Activated naive CD8-positive, alpha-beta T cell treated with anti-CD3 and anti-CD28 coated beads for 36 hours (primary cell): Measurements from ENCODE around the gene DICER1. TPM values are rescaled to one million over a fixed set of nuclear protein-coding genes. Genes with fewer than 3 reads are reported as not detected.
A peak's percentile ranks its signal among the peaks of the same experiment; 100 is the strongest.
"Not testable (repeated sequence)": the region's sequence is repeated elsewhere in the genome, so short reads cannot be mapped to it uniquely, and the experiment has no call there.

ENCODE experiments used
- DNase-seq: peaks from one replicate; pipeline ENCODE4 v3.0.0; 2021
- H3K27ac Mint-ChIP-seq: one replicate; pipeline ENCODE4 v1.8.0; 2022; ENCODE audit warnings: mild to moderate bottlenecking, moderate library complexity, mixed read lengths
- H3K27me3 Mint-ChIP-seq: one replicate; pipeline ENCODE4 v1.8.0; 2022; ENCODE audit warnings: mild to moderate bottlenecking, mixed read lengths
- H3K36me3 Mint-ChIP-seq: one replicate; pipeline ENCODE4 v1.8.0; 2021; ENCODE audit warnings: mild to moderate bottlenecking, mixed read lengths
- H3K4me1 Mint-ChIP-seq: one replicate; pipeline ENCODE4 v1.8.0; 2021; ENCODE audit warnings: mixed read lengths
- H3K4me3 Mint-ChIP-seq: one replicate; pipeline ENCODE4 v1.8.0; 2022; ENCODE audit warnings: mild to moderate bottlenecking, moderate library complexity, mixed read lengths
- H3K9me3 Mint-ChIP-seq: one replicate; pipeline ENCODE4 v1.8.0; 2022; ENCODE audit warnings: mixed read lengths
- total RNA-seq, 2 experiments: library from RNA; stranded (reverse); gene quantifications; one replicate each; pipeline ENCODE4 v1.2.3, GENCODE V29; 2021

The DICER1 gene
- total RNA-seq: 10 to 100 TPM; 53.1 to 60.3 TPM

- H3K9me3 Mint-ChIP-seq: no peaks in the 10 kb centered on the region
- peak; percentile 94 for DNase-seq
- peak within 1 kb of the TSS; percentile 98 for H3K27ac Mint-ChIP-seq
- peaks cover 19% of the 10 kb centered on the region for H3K36me3 Mint-ChIP-seq
- peak within 1 kb of the TSS; percentile 94 for H3K4me3 Mint-ChIP-seq
- H3K27me3 Mint-ChIP-seq: no peaks in the 10 kb centered on the region
- H3K4me1 Mint-ChIP-seq: peaks cover 30% of the 10 kb centered on the region
Observed at GRCh38 chr14:95157327-95158189, at the start of gene DICER1. DICER1 (minus strand) TSS chr14:95157529; CDS start chr14:95133458, 24,071 bp downstream.

- no peak for DNase-seq
- Mint-ChIP-seq H3K4me1 (no peaks in the 10 kb centered on the region), H3K27me3 (no peaks in the 10 kb centered on the region), H3K4me3 (no peak overlapping the region), H3K9me3 (peaks cover 12% of the 10 kb centered on the region), H3K27ac (no peak overlapping the region), H3K36me3 (peaks cover 7% of the 10 kb centered on the region)
Observed at GRCh38 chr14:95206534-95206933, 49.2 kb upstream of the DICER1 start.

DNA sequence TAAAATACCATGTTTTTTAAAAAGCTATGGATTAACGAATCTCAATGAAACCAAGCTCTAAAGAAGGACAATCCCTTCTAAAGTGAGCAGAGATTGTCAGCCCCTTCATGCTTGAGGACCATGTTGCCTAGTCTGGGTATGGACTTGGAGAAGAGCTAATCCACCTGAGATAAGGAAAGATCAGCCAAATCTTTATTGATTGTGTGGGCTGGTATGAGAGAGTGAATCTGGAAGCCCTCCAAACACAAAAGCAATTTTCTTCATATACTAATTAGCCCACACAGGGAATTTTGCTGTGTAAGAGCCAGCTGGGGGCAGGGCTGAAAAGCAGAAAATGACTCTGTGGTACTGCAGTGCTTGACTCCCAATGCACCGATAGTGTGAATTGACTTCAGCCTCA is 47.4 kb upstream of the DICER1 start:
- Mint-ChIP-seq H3K4me3 (no peak overlapping the region), H3K36me3 (peaks cover 7% of the 10 kb centered on the region), H3K9me3 (peaks cover 12% of the 10 kb centered on the region), H3K27ac (no peak overlapping the region), H3K4me1 (no peaks in the 10 kb centered on the region), H3K27me3 (no peaks in the 10 kb centered on the region)
- DNase-seq: no peak

DNA sequence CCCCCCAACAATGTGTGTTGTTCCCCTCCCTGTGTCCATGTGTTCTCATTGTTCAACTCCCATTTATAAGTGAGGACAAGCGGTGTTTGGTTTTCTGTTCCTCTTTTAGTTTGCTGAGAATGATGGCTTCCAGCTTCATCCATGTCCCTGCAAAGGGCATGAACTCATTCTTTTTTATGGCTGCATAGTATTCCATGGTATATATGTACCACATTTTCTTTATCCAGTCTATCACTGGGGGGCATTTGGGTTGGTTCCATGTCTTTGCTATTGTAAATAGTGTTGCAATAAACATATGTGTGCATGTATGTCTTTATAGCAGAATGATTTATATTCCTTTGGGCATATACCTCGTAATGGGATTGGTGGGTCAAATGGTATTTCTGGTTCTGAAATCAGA is 44.4 kb upstream of the DICER1 start:
- H3K36me3 Mint-ChIP-seq, H3K27me3 Mint-ChIP-seq, H3K4me1 Mint-ChIP-seq, H3K27ac Mint-ChIP-seq, H3K4me3 Mint-ChIP-seq, DNase-seq: not testable (repeated sequence)
- peaks cover 12% of the 10 kb centered on the region for H3K9me3 Mint-ChIP-seq

DNA sequence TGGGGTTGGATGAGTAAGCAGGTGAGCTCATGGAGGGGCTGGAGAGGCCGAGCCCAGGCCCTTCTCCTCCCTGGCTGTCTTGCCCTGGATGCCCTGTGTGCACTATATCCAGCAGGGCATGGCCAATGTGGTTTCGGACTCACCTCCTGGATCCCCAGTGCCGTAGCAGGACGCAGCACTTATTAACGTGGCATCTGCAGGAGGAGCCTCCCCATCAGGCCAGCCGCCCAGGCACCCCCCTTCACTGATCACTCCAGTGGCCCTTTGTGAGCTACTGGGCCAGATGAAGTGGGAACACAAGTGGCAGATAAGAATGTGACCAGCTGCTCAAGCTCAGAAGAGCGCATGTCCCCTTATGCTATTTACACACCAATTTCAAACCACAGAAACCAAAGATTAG is 43.1 kb upstream of the DICER1 start:
- Mint-ChIP-seq H3K27me3 (no peaks in the 10 kb centered on the region), H3K4me3 (no peak overlapping the region), H3K36me3 (peaks cover 7% of the 10 kb centered on the region), H3K27ac (no peak overlapping the region), H3K9me3 (peaks cover 8% of the 10 kb centered on the region), H3K4me1 (no peaks in the 10 kb centered on the region)
- DNase-seq: no peak

DNA sequence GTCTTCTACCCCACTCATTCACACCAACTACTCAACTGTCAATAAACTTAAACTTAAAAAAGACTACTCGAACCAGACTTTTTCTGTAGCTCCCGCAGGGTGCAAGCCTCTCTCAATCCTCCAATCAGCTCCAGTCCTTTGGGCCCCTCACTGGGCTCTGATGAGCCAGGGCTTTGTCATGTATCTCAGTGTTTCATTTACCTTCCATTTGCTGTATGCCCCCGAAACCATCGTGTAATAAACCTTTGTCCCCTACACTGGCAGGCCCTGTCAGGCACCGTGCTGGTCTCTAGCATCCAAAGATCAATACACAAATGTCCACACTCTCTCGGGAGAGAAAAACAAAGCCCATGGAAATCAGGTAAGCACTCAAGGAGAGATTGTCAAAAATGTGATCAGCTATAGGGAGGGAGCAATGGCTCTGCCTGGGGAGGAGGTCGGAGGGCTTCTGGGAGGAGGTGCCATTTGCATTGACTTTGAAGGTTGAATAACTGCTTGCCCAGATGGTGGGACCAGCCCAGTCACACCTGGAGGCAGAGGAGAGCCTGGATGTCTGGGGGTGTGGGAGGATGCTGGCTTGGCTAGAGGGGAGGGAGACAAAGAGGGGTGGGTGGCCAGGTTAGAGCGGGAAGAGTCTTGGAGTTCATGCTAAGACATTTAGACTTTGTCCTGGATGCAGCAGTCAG is 42.1 kb upstream of the DICER1 start:
- peaks cover 4% of the 10 kb centered on the region for H3K36me3 Mint-ChIP-seq

GRCh38 chr14:95198320-95198719 is 41.0 kb upstream of the DICER1 start:
- DNase-seq: no peak
- H3K9me3 Mint-ChIP-seq: no peaks in the 10 kb centered on the region

More for the DNA sequence above, 42.1 kb upstream of the DICER1 start:
- no peaks in the 10 kb centered on the region for H3K4me1 Mint-ChIP-seq
- H3K27ac Mint-ChIP-seq: no peak overlapping the region
- H3K9me3 Mint-ChIP-seq: peaks cover 2% of the 10 kb centered on the region
- no peak overlapping the region for H3K4me3 Mint-ChIP-seq
- H3K27me3 Mint-ChIP-seq: no peaks in the 10 kb centered on the region
- DNase-seq: no peak

GRCh38 chr14:95197551-95197950 is 40.2 kb upstream of the DICER1 start:
- Mint-ChIP-seq H3K4me3 (no peak overlapping the region), H3K36me3 (no peaks in the 10 kb centered on the region), H3K4me1 (no peaks in the 10 kb centered on the region), H3K9me3 (no peaks in the 10 kb centered on the region), H3K27me3 (no peaks in the 10 kb centered on the region), H3K27ac (no peak overlapping the region)
- no peak for DNase-seq

More at GRCh38 chr14:95198320-95198719, 41.0 kb upstream of the DICER1 start:
- H3K27ac Mint-ChIP-seq: no peak overlapping the region
- no peak overlapping the region for H3K4me3 Mint-ChIP-seq
- no peaks in the 10 kb centered on the region for H3K36me3 Mint-ChIP-seq
- no peaks in the 10 kb centered on the region for H3K4me1 Mint-ChIP-seq
- H3K27me3 Mint-ChIP-seq: no peaks in the 10 kb centered on the region

DNA sequence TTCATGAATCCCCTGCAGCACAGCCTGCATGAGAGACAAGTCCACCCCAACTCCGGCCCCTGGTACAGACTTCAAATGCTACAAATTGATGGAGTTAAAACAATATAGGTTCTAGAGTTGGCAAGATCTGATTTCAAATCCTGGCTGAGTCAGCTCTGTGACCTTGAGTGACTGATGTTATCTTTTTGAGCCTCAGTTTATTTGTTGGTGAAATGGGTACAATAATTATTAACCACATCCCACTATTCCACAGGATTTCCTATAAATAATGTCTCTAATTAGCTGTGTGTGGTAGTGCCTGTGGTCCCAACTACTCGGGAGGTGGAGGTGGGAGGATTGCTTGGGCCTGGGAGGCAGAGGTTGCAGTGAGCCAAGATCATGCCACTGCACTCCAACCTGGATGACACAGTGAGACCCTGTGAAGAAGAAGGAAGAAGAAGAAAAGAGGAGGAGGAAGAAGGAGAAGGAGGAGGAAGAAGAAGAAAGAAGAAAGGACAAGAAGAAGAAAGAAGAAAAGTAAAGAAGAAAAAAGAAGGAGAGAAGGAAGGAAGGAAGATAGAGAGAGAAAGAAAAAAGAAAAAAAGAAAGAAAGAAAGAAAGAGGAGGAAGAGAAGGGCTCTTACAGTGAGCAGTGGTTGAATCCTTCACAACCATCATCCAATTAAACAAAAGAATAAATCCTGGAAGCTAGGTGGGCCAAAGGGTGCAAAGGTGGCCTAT is 39.7 kb upstream of the DICER1 start:
- no peak for DNase-seq
- H3K27me3 Mint-ChIP-seq: no peaks in the 10 kb centered on the region
- no peak overlapping the region for H3K27ac Mint-ChIP-seq
- no peak overlapping the region for H3K4me3 Mint-ChIP-seq
- H3K9me3 Mint-ChIP-seq: no peaks in the 10 kb centered on the region
- no peaks in the 10 kb centered on the region for H3K36me3 Mint-ChIP-seq
- H3K4me1 Mint-ChIP-seq: no peaks in the 10 kb centered on the region

DNA sequence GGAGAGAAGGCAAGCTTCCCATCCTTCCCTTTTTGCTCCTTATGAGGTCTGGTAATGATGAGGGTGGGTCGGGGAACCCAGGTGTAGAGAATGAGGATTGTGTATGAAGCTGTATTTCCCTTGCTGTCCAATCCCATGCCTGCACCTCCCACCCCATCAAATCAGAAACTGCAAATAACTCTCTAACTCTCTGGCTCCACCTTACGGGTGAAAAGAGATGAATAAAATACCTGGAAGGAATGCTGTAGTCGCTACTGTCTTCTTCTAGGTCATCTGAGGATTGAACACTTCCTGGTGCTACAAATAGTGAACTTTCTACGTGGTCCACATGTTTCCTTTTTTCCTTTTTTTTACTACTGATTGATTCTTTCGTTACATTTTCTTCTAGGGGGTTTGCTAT is 38.9 kb upstream of the DICER1 start:
- Mint-ChIP-seq H3K9me3 (no peaks in the 10 kb centered on the region), H3K4me1 (no peaks in the 10 kb centered on the region), H3K4me3 (no peak overlapping the region), H3K36me3 (no peaks in the 10 kb centered on the region), H3K27me3 (no peaks in the 10 kb centered on the region), H3K27ac (no peak overlapping the region)
- no peak for DNase-seq

DNA sequence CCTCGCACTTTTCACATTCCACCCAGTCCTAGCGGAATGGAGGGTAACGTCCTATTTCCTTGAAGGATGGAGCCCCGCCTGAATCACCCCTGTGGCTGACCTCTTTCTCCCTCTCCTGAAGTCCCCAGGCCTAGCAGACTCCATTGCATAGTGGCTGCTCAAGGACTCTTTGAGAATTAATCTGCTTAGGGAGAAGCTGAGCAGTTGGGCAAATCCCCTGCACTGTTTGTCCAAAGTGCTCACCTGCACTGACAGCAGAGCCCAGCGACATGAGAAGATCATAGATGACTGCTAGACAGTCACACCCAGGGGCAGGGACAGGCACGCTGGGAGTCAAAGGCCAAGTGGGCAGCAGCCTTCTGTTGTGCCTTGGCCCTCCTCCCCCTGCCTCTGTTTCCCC is 37.7 kb upstream of the DICER1 start:
- Mint-ChIP-seq H3K4me3 (no peak overlapping the region), H3K27me3 (no peaks in the 10 kb centered on the region), H3K36me3 (no peaks in the 10 kb centered on the region), H3K27ac (no peak overlapping the region), H3K9me3 (no peaks in the 10 kb centered on the region), H3K4me1 (no peaks in the 10 kb centered on the region)
- no peak for DNase-seq

DNA sequence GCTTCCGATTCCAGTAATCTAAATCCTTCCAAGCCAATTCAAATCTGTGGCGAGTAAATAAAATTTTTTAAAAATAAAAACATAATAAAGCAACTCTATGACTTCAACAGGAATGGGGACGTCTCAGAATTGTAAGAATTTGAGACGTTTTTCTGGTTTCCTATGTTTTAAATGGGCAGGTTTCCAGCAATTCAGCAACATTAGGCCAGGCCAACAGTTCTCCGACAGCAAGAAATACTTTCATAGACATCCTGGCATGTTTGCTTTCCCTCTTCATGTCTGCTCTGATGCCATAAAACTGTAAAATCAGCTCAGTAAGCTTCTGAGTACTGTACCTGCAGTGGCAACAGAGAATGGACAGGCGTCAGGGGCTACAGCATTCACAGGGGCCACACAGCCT is 35.8 kb upstream of the DICER1 start:
- Mint-ChIP-seq H3K9me3 (no peaks in the 10 kb centered on the region), H3K4me1 (no peaks in the 10 kb centered on the region), H3K36me3 (no peaks in the 10 kb centered on the region), H3K27ac (no peak overlapping the region), H3K27me3 (no peaks in the 10 kb centered on the region), H3K4me3 (no peak overlapping the region)
- DNase-seq: no peak

DNA sequence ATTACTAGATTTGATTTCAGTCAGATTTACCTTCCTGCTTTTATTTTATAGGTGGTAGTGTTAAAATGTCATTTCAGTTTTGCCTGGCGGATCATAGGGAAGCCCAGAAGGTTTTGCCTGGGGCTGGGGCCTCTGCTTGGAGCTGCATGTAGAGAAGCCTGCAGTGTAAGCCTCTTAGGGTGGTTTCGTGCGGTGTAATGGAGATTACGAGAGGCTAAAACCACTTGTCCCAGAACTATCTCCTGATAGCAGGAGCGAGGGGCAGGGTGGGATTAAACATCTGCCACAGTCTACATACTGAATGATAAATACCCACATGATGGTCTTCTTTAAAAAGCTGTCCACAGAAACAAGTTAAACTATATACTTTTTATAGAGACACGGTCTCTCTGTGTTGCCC is 35.0 kb upstream of the DICER1 start:
- H3K27me3 Mint-ChIP-seq: no peaks in the 10 kb centered on the region
- no peak overlapping the region for H3K27ac Mint-ChIP-seq
- no peaks in the 10 kb centered on the region for H3K36me3 Mint-ChIP-seq
- DNase-seq: no peak
- H3K4me3 Mint-ChIP-seq: no peak overlapping the region
- no peaks in the 10 kb centered on the region for H3K9me3 Mint-ChIP-seq
- no peaks in the 10 kb centered on the region for H3K4me1 Mint-ChIP-seq

DNA sequence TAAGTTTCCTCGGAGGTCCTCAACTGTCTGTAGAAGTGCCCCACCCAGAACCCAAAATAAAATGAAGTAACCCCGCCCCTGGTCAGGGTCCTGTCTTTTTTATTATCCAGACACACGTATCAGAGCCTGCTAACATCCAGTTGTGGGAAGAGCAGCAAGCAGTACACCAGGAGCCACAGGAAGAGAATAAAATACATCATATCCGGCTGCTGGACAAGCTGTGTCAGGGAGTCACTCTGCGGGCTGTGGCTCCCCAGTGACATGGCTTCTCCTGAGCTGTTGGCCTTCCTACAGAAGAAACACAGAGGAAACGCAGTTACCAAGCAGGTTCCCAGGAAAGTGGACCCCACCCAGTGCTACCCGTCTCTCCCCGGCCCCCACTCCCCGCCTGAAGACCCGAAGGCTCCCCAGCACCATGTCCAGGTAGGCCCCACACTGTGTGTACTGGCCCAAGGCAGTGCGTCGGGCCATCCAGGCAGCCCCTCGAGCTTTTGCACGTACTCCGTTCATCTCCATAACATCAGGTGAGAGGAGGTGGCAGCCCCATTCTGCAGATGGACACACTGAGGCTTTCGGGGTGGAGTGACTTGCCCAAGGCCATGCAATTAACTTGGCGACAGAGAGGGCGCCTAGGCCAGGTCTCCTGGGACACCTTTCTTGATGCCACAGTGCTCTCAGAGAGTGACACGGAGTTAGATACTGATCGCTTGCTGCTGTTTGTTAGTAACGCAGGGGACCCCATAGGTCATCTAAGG is 34.3 kb upstream of the DICER1 start:
- H3K9me3 Mint-ChIP-seq: no peaks in the 10 kb centered on the region

DNA sequence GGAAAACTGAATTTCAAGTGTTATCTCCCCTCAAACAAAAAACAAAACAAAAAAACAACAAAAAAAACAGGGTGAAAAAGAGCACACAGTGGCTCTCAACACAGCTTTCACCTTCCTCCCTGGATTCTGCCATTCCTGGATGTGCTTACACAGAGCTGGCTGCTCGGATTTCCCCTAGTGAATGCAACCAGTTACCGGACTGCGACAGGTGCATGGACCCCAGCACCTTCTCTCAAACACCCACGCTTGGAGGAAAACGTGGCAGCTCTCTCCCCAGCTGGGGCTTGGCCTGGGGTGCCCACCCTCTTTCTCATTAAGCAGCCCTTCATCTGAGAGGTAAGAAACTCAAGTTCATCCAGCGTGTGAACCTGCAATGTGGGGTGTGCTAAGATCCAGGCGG is 33.5 kb upstream of the DICER1 start:
- H3K9me3 Mint-ChIP-seq: no peaks in the 10 kb centered on the region
- no peak overlapping the region for H3K27ac Mint-ChIP-seq
- H3K4me3 Mint-ChIP-seq: no peak overlapping the region
- no peaks in the 10 kb centered on the region for H3K36me3 Mint-ChIP-seq
- no peaks in the 10 kb centered on the region for H3K4me1 Mint-ChIP-seq
- no peak for DNase-seq
- peaks cover 8% of the 10 kb centered on the region for H3K27me3 Mint-ChIP-seq

More for the DNA sequence above, 34.3 kb upstream of the DICER1 start:
- no peak for DNase-seq
- peaks cover under 1% of the 10 kb centered on the region for H3K27me3 Mint-ChIP-seq
- H3K4me3 Mint-ChIP-seq: no peak overlapping the region
- H3K36me3 Mint-ChIP-seq: no peaks in the 10 kb centered on the region
- H3K4me1 Mint-ChIP-seq: no peaks in the 10 kb centered on the region
- no peak overlapping the region for H3K27ac Mint-ChIP-seq
